Measurements from ENCODE around the gene PTPRM.

The PTPRM gene

DNA sequence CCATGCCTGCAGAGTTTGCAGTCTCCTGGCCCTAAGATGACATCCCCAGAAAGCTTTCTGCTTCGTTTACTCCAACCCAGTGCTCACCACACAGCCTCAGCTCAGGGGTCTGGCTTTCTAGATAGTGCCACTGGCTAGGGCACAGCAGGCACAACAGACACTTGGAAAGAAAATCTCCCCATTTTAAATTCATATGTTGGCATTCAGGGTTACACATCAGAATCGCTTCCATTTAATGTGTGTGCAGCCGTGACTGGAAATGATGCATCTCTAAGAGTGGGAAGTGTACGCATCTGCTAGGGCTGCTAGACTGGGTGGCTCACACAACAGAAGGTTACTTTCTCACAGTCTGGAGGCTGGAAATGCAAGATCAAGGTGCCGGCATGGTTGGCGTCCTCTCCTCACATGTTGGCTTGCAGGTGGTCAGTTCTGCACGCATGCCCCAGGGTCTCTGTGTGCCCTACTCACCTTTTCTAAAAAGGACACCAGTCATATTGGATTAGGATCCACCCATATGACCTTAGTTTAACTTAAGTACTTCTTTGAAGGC, 712.7 kb downstream of the PTPRM start:
- no peak for TF ChIP-seq JUND (IDR thresholded peaks at IDR 0.05; ENCODE audit: low read depth)
- in situ Hi-C loops (cut with HindIII; ENCODE audit: low pct_unique_long_range_greater_than_20kb, low sequenced_read_pairs) = no loop called here
- no peak for DNase-seq (ENCODE audit: low read depth in 1 of 2, low spot score in 1 of 2)

DNA sequence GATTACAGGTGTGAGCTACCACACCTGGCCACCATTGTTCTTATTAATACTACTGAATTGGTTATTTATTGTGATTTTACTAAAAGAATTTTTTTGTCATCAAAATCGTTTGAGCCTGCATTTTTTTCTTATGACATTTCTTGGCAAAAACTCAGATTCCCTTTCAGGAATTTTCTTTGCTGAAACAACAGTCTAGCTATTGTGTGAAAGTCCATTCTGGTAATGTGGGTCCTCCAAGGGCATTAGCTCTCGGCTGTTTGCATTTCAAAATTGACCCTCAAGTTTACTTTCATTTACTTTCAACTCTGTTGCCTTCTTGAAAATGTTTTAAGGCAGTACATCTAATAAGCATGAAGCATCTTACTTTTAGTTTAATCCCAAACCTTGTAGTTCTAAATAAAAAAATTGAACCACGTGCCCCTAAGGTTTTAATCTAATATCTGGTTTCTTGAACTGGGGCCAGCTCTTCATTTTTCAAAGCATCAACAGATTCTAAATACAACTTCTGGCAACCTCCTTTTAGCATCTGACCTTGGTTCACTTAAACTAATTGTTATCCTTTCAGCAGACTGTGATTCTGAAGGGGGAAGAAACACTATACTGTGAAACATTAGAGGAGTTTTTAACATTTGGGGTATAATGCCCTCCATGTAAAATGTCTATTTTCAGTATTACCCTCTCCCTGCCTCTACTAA, 716.9 kb downstream of the PTPRM start:
- DNase-seq (ENCODE audit: low read depth in 1 of 2, low spot score in 1 of 2) = no peak
- in situ Hi-C loops (cut with HindIII; ENCODE audit: low pct_unique_long_range_greater_than_20kb, low sequenced_read_pairs) = no loop called here
- no peak for TF ChIP-seq JUND (IDR thresholded peaks at IDR 0.05; ENCODE audit: low read depth)

DNA sequence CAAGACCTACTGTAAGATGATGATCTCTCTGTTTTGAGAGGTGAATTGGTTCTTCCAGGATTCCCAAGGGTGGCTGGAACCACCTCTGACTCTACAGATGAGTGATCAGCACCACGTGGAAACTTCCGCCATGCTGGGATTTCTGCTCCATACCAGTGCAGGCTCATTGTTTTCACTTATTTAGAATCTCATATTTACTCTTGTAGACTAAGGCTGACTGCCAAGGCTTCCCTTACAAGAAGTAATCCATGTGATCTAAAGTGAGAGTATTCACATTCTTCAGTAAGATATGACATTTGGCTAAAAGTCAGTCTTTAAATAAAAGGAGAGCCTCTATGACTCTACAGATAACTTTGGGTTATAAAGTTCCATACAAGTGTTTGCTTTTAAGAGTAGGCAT, 719.2 kb downstream of the PTPRM start:
- DNase-seq (ENCODE audit: low read depth in 1 of 2, low spot score in 1 of 2) = no peak
- in situ Hi-C loops (cut with HindIII; ENCODE audit: low pct_unique_long_range_greater_than_20kb, low sequenced_read_pairs) = no loop called here
- TF ChIP-seq JUND (IDR thresholded peaks at IDR 0.05; ENCODE audit: low read depth) = no peak

DNA sequence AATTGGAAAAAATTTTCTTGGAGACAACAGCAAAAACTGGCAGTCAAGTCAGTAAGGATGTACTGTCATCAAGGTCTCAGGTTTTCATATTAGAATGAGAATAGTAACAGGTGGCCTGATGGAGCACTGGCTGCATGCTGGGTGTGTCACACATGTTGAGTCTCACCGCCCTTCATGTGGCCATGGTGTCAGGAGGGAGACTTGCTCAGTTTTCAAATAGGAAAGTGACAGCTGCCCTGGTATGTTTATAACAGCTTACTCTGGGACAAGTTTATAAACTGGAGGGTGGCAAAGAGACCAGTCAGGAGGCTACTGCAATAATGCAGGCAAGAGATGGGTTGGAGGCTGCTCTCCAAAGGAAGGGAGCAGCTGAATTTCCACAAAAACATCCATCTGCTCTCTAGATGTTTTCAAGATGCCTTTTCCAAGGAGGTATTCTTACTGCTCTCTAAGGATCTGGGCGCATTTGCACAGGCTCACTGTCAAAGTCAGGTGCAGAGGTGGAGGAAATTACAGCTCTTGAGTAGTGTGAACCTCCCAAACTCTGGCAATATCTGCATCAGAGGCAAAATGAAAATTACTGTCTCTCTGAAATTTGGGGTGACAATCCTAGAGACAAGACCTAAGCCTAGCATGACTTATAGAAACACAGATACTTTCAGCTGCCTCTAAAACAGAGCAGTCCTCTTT, 720.2 kb downstream of the PTPRM start:
- TF ChIP-seq JUND (IDR thresholded peaks at IDR 0.05; ENCODE audit: low read depth) = no peak
- no peak for DNase-seq (ENCODE audit: low read depth in 1 of 2, low spot score in 1 of 2)
- in situ Hi-C loops (cut with HindIII; ENCODE audit: low pct_unique_long_range_greater_than_20kb, low sequenced_read_pairs) = no loop called here

DNA sequence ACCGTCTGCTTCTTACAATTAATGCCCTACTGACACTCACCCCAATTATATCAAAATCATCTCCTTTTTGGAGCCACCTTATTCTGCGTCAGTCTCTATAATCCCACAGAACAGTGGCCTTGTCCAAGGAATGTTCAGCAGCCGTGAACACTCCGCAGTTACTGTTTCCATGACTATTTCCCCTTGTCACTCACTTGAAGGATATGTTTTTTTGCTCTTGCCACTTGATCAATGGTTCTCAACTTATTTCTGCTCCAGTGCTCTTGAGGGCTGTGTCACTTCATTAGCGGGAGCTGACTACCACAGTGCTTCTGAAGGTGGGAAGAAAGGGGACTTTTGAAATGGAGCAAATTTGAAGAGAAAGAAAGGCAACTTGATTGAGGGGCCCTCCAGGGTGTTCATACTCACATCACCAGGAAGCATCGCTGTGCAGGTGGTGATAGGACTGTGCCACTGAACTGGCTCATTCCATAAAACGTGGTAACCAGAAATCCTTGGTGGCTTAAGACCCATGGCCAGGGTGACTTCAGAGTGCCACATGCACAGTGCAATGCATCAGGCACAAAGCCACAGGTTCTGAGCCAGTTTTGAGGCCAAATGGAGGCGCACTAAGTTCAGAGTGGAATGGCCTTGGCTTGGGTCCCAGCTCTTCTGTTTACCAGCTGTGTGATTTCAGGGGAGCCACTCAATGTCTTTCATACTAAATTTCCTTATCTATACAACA, 721.5 kb downstream of the PTPRM start:
- no peak for DNase-seq (ENCODE audit: low read depth in 1 of 2, low spot score in 1 of 2)
- no peak for TF ChIP-seq JUND (IDR thresholded peaks at IDR 0.05; ENCODE audit: low read depth)
- in situ Hi-C loops (cut with HindIII; ENCODE audit: low pct_unique_long_range_greater_than_20kb, low sequenced_read_pairs) = no loop called here

DNA sequence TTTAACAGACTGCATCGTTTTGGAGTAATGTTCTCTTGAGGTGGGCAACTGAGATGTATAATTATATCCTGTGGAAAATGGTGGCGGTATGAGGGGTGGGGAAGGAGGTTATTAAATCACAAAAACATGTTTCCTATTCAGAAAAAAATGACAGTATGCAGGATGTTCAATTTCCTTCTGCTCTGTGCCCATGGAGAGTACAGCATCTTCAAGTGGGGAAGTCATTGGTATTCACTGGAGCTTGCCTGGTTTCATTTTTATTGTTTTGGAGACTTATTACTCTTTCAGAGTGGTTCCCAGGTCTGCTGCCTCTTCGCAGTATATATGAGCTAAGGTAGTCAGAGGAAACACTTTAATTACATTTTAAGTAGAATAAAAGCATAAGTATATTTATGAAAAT, 723.3 kb downstream of the PTPRM start:
- DNase-seq (ENCODE audit: low read depth in 1 of 2, low spot score in 1 of 2) = no peak
- in situ Hi-C loops (cut with HindIII; ENCODE audit: low pct_unique_long_range_greater_than_20kb, low sequenced_read_pairs) = no loop called here
- no peak for TF ChIP-seq JUND (IDR thresholded peaks at IDR 0.05; ENCODE audit: low read depth)

DNA sequence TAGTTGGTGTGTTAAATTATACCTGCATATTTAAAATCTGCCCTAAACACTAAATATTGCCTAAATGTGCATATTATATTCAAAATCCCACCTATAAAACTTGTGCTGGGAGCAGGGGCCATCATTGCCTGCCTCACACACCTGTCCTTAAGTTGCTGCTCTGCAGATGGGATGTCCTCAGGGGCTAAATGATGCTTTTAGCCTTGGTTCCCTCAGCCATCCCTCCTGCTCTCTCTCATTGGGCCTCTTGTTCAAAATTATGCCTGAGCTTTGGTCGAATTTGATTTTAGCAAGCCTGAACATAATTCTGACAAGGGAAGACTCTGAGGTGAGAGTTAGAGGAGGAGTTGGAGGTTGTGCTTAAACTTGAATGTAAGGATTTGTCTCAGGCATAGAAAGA, 723.8 kb downstream of the PTPRM start:
- TF ChIP-seq JUND (IDR thresholded peaks at IDR 0.05; ENCODE audit: low read depth) = no peak
- in situ Hi-C loops (cut with HindIII; ENCODE audit: low pct_unique_long_range_greater_than_20kb, low sequenced_read_pairs) = no loop called here
- DNase-seq (ENCODE audit: low read depth in 1 of 2, low spot score in 1 of 2) = no peak

DNA sequence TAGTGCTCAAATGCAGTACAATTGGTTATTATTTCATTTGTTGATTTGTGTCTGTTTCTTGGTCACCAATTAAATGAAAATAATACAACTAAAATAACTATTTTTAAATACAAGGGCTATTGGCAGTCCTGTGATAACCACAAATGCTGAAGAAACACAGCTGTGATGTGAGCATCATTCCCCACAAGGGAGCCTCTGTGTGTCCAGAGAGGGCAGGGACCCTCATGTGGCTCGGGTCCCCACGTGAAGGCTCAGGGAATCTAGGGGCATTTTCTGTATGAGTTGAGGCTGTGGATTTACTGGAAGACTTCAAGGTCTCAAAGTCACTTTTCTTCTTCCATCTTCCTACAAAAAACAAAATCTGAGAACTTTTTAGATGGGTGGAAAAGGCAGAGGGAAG, 726.1 kb downstream of the PTPRM start:
- in situ Hi-C loops (cut with HindIII; ENCODE audit: low pct_unique_long_range_greater_than_20kb, low sequenced_read_pairs) = no loop called here
- no peak for DNase-seq (ENCODE audit: low read depth in 1 of 2, low spot score in 1 of 2)
- no peak for TF ChIP-seq JUND (IDR thresholded peaks at IDR 0.05; ENCODE audit: low read depth)

DNA sequence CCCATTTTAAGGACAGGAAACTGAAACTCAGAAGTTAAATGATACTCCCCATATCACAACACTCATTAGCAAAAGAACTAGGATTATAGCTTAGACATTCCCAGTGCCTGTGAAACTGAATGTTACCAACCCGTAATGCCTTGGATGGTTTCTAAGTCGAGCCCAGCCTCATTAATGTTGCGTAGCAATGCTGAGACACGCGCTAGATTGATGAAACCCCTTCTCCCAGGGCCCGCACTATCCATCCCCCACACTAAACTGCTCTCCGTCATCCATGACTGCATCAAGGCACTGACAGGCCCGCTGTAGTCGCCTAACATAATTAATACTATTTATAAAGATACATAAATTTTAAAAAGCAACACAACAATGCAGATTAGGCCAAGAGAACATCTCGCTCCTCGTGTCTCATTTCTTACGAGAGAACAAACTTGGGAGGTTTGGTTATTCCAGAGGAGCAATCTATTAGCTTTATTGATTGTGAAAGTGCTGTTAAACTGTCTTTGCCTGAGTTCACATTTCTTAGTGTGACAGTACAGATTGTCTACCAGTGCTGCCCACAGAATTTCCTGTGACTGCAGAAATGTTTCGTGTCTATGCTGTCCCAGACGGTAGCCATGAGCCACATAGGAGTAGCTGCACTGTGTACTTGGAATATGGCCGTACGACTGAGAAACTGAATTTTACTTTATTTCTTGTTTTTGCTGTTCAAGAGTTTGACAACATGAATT, 729.9 kb downstream of the PTPRM start:
- DNase-seq (ENCODE audit: low read depth in 1 of 2, low spot score in 1 of 2) = no peak
- no peak for TF ChIP-seq JUND (IDR thresholded peaks at IDR 0.05; ENCODE audit: low read depth)
- in situ Hi-C loops (cut with HindIII; ENCODE audit: low pct_unique_long_range_greater_than_20kb, low sequenced_read_pairs) = no loop called here

DNA sequence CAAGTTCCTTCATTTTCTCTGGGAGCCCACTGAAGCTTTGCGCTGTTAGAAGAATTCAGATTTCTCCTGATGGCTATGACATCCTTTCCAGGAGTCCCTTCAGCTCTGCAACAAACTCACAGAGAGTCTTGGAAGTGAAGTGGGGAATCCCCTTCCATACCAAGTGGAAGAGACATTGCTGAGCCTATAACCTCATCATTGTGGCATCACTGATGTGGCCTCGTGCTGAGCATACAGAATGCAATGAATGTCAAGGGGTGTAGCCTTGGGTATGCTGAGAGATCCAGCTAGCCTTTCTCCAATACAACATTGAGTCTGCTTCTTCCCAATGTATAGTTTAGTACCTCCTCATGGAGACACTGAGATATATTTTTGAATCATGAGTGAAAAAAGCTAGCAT, 731.1 kb downstream of the PTPRM start:
- in situ Hi-C loops (cut with HindIII; ENCODE audit: low pct_unique_long_range_greater_than_20kb, low sequenced_read_pairs) = no loop called here
- DNase-seq (ENCODE audit: low read depth in 1 of 2, low spot score in 1 of 2) = no peak
- no peak for TF ChIP-seq JUND (IDR thresholded peaks at IDR 0.05; ENCODE audit: low read depth)

DNA sequence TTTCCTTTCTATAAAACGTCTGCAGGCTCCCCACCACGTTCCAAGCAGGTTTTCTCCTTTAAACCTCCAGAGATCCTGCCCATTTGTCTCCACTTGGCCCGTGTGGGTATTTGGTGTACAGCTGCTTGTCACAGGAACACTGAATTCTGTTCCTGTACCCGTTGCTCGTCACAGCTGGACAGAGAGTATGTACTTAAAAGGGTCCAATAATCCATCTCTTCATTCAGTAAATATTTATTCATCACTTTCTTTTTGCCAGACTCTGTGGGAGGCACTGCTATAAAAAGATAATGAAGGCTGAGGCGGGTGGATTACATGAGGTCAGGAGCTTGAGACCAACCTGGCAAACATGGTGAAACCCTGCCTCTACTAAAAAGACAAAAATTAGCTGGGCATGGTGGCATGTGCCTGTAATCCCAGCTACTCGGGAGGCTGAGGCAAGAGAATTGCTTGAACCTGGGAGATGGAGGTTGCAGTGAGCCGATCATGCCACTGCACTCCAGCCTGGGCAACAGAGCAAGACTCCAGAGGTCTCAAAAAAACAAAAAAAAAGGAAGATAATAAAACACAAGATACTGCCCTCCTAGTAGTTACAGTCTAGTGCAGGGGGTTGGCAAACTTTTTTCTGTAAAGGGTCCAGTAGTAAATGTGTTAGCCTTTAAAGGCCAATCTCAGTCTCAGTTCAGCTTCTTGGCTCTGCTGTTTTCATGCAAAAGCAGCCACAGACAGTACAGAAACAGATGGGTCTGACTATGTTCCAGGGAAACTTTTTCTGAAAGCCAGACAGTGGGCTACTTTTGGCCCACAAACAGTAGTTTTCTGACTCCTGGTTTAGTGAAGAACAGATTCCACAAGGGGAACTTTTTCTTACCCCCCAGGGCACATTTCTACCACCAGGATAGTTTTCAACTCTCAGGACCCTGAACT, 732.2 kb downstream of the PTPRM start:
- no peak for DNase-seq (ENCODE audit: low read depth in 1 of 2, low spot score in 1 of 2)
- no peak for TF ChIP-seq JUND (IDR thresholded peaks at IDR 0.05; ENCODE audit: low read depth)
- in situ Hi-C loops (cut with HindIII; ENCODE audit: low pct_unique_long_range_greater_than_20kb, low sequenced_read_pairs) = no loop called here
